ENCODE data around the gene TCTA.

DNA sequence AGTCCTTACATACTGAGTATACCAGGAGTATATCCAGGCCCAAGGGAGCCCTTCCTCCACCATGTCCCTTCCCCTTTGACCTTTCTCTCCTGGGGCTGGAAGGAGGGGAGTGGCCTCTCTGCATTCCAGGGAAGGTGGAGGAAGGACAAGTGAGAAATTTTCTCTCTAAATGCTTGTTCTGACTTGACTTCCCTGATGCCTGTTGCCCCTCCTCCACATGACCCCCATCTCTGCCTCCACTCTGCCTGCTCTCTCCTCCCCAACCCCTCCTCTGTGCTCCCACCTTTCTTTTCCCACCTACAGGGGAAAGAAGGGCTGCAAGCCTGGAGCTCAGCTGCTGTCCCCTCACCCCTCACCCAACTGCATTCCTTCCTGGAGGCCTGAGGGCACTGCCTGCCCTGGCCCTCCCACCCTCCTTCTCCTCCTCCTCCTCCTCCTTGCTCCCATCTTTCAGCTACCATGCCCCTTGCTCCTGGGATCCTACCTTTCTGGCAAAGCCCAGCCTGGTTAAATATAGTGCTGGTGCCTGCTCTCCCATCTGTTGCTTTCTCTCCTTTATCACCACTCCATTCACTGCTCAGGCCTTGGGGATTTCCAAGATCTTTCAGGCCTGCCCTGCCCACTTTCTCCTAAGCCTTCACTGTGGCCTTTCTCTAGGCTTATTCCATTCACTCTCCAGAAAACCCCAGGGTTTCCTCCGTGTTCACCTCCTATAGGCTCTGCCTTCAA lies 49.4 kb downstream of the TCTA start:
- TF ChIP-seq, protein P1, sequence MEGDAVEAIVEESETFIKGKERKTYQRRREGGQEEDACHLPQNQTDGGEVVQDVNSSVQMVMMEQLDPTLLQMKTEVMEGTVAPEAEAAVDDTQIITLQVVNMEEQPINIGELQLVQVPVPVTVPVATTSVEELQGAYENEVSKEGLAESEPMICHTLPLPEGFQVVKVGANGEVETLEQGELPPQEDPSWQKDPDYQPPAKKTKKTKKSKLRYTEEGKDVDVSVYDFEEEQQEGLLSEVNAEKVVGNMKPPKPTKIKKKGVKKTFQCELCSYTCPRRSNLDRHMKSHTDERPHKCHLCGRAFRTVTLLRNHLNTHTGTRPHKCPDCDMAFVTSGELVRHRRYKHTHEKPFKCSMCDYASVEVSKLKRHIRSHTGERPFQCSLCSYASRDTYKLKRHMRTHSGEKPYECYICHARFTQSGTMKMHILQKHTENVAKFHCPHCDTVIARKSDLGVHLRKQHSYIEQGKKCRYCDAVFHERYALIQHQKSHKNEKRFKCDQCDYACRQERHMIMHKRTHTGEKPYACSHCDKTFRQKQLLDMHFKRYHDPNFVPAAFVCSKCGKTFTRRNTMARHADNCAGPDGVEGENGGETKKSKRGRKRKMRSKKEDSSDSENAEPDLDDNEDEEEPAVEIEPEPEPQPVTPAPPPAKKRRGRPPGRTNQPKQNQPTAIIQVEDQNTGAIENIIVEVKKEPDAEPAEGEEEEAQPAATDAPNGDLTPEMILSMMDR (conservative IDR thresholded peaks at IDR 0.05; ENCODE audit: low read depth, low read length) = no peak
- TF ChIP-seq EZH2 (IDR thresholded peaks at IDR 0.05; ENCODE audit: borderline replicate concordance, low read depth, low read length, poor library complexity, severe bottlenecking) = no peak
